T follicular helper cell (primary cell): ENCODE data around the gene CFAP20DC.
"Not testable (repeated sequence)": the region's sequence is repeated elsewhere in the genome, so short reads cannot be mapped to it uniquely, and the experiment has no call there.

Experiments used
- DNase-seq: peaks from one replicate; pipeline ENCODE4 v3.0.0-alpha.2; 2020; ENCODE audit warnings: low read depth

The CFAP20DC gene

GRCh38 chr3:58695284-58695683, 354.5 kb downstream of the CFAP20DC start:
- not testable (repeated sequence) for DNase-seq

DNA sequence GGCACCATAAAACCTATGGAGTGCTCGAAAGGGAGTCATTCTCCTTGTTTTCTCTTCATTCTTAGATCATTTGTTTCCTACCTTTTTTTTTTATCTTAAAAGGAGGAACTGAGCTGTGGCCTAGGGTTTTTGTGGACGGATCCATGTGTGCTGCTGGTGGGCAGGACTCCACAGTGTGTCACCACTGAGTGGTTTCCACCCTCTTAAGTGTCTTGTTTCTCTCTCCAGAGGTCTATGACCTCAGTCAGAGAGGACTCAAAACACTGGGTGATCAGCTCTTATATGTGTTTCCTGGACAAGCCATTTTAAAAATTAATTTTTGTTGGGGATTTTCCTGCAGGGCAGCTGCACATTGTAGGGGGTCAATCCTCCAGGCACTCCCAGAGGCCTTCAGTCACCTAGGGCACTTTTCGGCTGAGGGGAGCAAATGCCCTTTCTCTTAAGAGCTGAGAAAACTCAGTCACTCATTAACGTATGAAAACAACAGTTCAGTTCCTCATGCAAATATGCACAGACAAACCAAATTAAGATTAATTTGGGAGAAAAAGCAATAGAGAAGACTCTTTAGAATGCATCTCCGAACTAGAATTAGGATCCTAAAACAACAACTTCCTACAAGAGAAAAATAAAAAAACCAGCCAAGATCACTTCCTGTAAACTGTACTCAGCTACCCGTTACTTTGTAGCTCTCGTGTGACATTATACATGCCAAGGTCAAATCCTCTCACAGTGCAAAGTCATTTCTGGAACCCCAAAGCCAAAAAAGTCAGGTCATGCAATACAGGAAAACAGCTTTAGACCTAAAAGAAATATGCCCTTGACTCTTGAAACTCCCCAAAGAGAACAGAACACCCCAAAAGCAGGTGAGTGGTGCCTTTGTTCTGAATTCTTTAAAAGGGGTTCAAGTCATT, 355.6 kb downstream of the CFAP20DC start:
- DNase-seq, result no peak

DNA sequence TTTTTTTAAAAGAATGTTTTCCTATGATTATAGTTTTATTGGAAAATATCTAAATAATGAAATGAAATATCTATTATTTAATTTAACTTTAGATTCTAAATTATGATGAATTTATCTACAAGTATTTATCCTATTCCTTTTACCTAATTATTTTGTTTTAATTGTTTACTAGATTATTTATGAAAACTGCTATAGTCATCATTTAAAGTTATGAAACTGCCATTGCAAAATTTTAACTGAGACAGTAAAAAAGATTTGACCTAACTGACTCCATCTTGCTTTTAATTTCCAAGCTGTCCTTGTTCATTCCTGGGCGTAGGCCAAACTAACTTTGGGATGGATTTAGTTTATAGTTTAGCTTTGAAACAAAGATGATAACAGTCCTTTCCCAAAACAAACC, 357.3 kb downstream of the CFAP20DC start:
- DNase-seq, result no peak
